ENCODE data around the gene NDST1. TPM values are rescaled to one million over a fixed set of nuclear protein-coding genes. Genes with fewer than 3 reads are reported as not detected.

Gene NDST1
- total RNA-seq, 1 experiment from 2014 or later: 33.1 TPM

GRCh38 chr5:150562832-150563231 lies 54.9 kb downstream of the NDST1 start:
- intact Hi-C loops (cut with micrococcal nuclease): loop anchor here (1.0 to 5.0 kb wide), 3 partner anchors 93 to 424 kb away; partner anchors contain the start of gene SMIM3
- peaks cover 3 to 7% of the 10 kb centered on the region in 2 experiments; a peak in 2 of 4 replicates for H3K4me1 ChIP-seq (ENCODE audit: control insufficient read depth in 1 of 2, insufficient read depth in 2 of 2, low read length in 2 of 2)
- no TSS peak for BruUV-seq (replicated peaks)

GRCh38 chr5:150565868-150566267 lies 57.9 kb downstream of the NDST1 start:
- no peaks in the 10 kb centered on the region for H4K20me1 ChIP-seq (ENCODE audit: insufficient read depth)
- TF ChIP-seq CTCF (IDR thresholded peaks at IDR 0.05 in 2 of 3, conservative IDR thresholded peaks at IDR 0.05 in 1 of 3; ENCODE audit: borderline replicate concordance in 1 of 3, insufficient read depth in 1 of 3, low read depth in 2 of 3, low read length in 2 of 3) (no peak), SIN3A (IDR thresholded peaks at IDR 0.05; ENCODE audit: low read depth) (no peak), MAX (IDR thresholded peaks at IDR 0.05) (no peak), JUND (IDR thresholded peaks at IDR 0.05) (no peak), EZH2 (IDR thresholded peaks at IDR 0.05) (no peak), ZNF274 (IDR thresholded peaks at IDR 0.05; ENCODE audit: low read depth, low read length) (no peak), ATF3 (IDR thresholded peaks at IDR 0.05) (no peak), ZFX (IDR thresholded peaks at IDR 0.05) (no peak), SP1 (IDR thresholded peaks at IDR 0.05; ENCODE audit: low read depth) (no peak), EZH2phosphoT487 (IDR thresholded peaks at IDR 0.05; ENCODE audit: borderline replicate concordance) (no peak)
- no peak overlapping the region for H3K27ac ChIP-seq (ENCODE audit: low read depth, low read length)
- no peak for ATAC-seq
- no peaks in the 10 kb centered on the region for H3K27me3 ChIP-seq (ENCODE audit: insufficient read depth, low read length)
- no peak for DNase-seq (ENCODE audit: low read depth, low spot score)
- ChIA-PET POLR2A (no interaction called here), RAD21 (ENCODE audit: low non-redundant PET in 1 of 2, low total read pairs in 2 of 2, uncharacterized antibody in 2 of 2, unreplicated experiment in 2 of 2) (no interaction called here), CTCF (no interaction called here)
- BruUV-seq (replicated peaks): no TSS peak
- H3K4me2 ChIP-seq (ENCODE audit: low read length): no peak overlapping the region
- intact Hi-C loops (cut with micrococcal nuclease): no loop called here
- no peaks in the 10 kb centered on the region for H3K36me3 ChIP-seq (ENCODE audit: control insufficient read depth in 1 of 2, insufficient read depth in 2 of 2, low read length in 2 of 2)
- no peaks in the 10 kb centered on the region for H3K79me2 ChIP-seq (ENCODE audit: insufficient read depth, low read length)
- H3K4me3 ChIP-seq (replicated peaks in 1 of 2; ENCODE audit: low read depth in 1 of 2, low read length in 2 of 2): no peak overlapping the region
- no peaks in the 10 kb centered on the region for H3K9me2 ChIP-seq (ENCODE audit: insufficient read depth)
- no peaks in the 10 kb centered on the region for H3K9me3 ChIP-seq (ENCODE audit: control insufficient read depth in 1 of 2, insufficient read depth in 1 of 2, low read depth in 1 of 2, low read length in 2 of 2)
- H3K4me1 ChIP-seq (ENCODE audit: control insufficient read depth in 1 of 2, insufficient read depth in 2 of 2, low read length in 2 of 2): no peaks in the 10 kb centered on the region; a peak in 1 of 4 replicates
- H2AFZ ChIP-seq (ENCODE audit: low read depth, low read length, poor library complexity, severe bottlenecking): no peak overlapping the region
- H3K9ac ChIP-seq (ENCODE audit: low read length): no peak overlapping the region

More at GRCh38 chr5:150562832-150563231, 54.9 kb downstream of the NDST1 start:
- DNase-seq (ENCODE audit: low read depth, low spot score): peak; percentile 56
- Histone ChIP-seq H4K20me1 (ENCODE audit: insufficient read depth) (no peaks in the 10 kb centered on the region), H3K9ac (ENCODE audit: low read length) (no peak overlapping the region), H2AFZ (ENCODE audit: low read depth, low read length, poor library complexity, severe bottlenecking) (peak overlapping the region; percentile 9), H3K9me2 (ENCODE audit: insufficient read depth) (no peaks in the 10 kb centered on the region), H3K79me2 (ENCODE audit: insufficient read depth, low read length) (no peaks in the 10 kb centered on the region), H3K36me3 (ENCODE audit: control insufficient read depth in 1 of 2, insufficient read depth in 2 of 2, low read length in 2 of 2) (no peaks in the 10 kb centered on the region), H3K4me3 (replicated peaks in 1 of 2; ENCODE audit: low read depth in 1 of 2, low read length in 2 of 2) (no peak overlapping the region), H3K27ac (ENCODE audit: low read depth, low read length) (no peak overlapping the region), H3K27me3 (ENCODE audit: insufficient read depth, low read length) (no peaks in the 10 kb centered on the region), H3K9me3 (ENCODE audit: control insufficient read depth in 1 of 2, insufficient read depth in 1 of 2, low read depth in 1 of 2, low read length in 2 of 2) (no peaks in the 10 kb centered on the region), H3K4me2 (ENCODE audit: low read length) (no peak overlapping the region)
- ATAC-seq: no peak
- ChIA-PET POLR2A (no interaction called here), RAD21 (ENCODE audit: low non-redundant PET in 1 of 2, low total read pairs in 2 of 2, uncharacterized antibody in 2 of 2, unreplicated experiment in 2 of 2) (no interaction called here), CTCF (no interaction called here)
- TF ChIP-seq RAD21 (IDR thresholded peaks at IDR 0.05; ENCODE audit: low read depth): peak; percentile 83
- peak; percentile 62 to 90 (median 80) for TF ChIP-seq CTCF (IDR thresholded peaks at IDR 0.05 in 2 of 3, conservative IDR thresholded peaks at IDR 0.05 in 1 of 3; ENCODE audit: borderline replicate concordance in 1 of 3, insufficient read depth in 1 of 3, low read depth in 2 of 3, low read length in 2 of 3)
- no peak for TF ChIP-seq EZH2phosphoT487 (IDR thresholded peaks at IDR 0.05; ENCODE audit: borderline replicate concordance)
- TF ChIP-seq ZFX (IDR thresholded peaks at IDR 0.05): no peak
- TF ChIP-seq ZNF274 (IDR thresholded peaks at IDR 0.05; ENCODE audit: low read depth, low read length): no peak
